Spleen (tissue), 11 donors: Measurements from ENCODE around the gene POU6F2. TPM values are rescaled to one million over a fixed set of nuclear protein-coding genes. Genes with fewer than 3 reads are reported as not detected.

ENCODE experiments used
- DNase-seq: peaks from one replicate; pipeline ENCODE4 v3.0.0-alpha.2; 2020
- H3K27ac ChIP-seq, 8 donors: fragments of 200-600 bp; sonication (generic) in 7 of 8; 1 replicate in 4 of 8; 2 replicates in 4 of 8; pipeline versions ENCODE4 v1.5.0 to v1.8.0; 2016 to 2021; ENCODE audit warnings: inconsistent platforms in 4 of 8, mild to moderate bottlenecking in 4 of 8, moderate library complexity in 1 of 8
- H3K27me3 ChIP-seq, 7 donors: fragments of 200-600 bp; sonication (generic) in 6 of 7; replicated peaks in 1 of 7; 1 replicate in 4 of 7; 2 replicates in 3 of 7; pipeline versions ENCODE4 v1.5.0 to v1.8.0; 2016 to 2021; ENCODE audit warnings: inconsistent platforms in 3 of 7, mild to moderate bottlenecking in 1 of 7
- H3K36me3 ChIP-seq, 6 donors: fragments of 200-600 bp; sonication (generic) in 5 of 6; 1 replicate in 4 of 6; 2 replicates in 2 of 6; pipeline versions ENCODE4 v1.5.0 to v1.8.0; 2016 to 2021; ENCODE audit warnings: inconsistent platforms in 2 of 6
- H3K4me1 ChIP-seq, 6 donors: fragments of 200-600 bp; sonication (generic) in 5 of 6; 1 replicate in 3 of 6; 2 replicates in 3 of 6; pipeline versions ENCODE4 v1.5.0 to v1.8.0; 2016 to 2021; ENCODE audit warnings: inconsistent platforms in 3 of 6
- H3K4me3 ChIP-seq, 8 donors: fragments of 200-600 bp; sonication (generic) in 7 of 8; 1 replicate in 4 of 8; 2 replicates in 4 of 8; pipeline versions ENCODE4 v1.5.0 to v1.8.0; 2016 to 2021; ENCODE audit warnings: inconsistent platforms in 4 of 8, mild to moderate bottlenecking in 4 of 8, moderate library complexity in 2 of 8
- H3K9me3 ChIP-seq, 8 donors: fragments of 200-600 bp; sonication (generic) in 7 of 8; 1 replicate in 4 of 8; 2 replicates in 4 of 8; pipeline versions ENCODE4 v1.5.0 to v1.8.0; 2016 to 2021; ENCODE audit warnings: inconsistent platforms in 4 of 8
- CTCF ChIP-seq, 11 experiments: fragments of 200-600 bp in 7 of 11; fragments of 450-650 bp in 4 of 11; sonication (generic) in 4 of 11; IDR thresholded peaks in 8 of 11; conservative IDR thresholded peaks in 3 of 11; 1 replicate in 7 of 11; 2 replicates in 4 of 11; pipeline versions ENCODE4 v1.4.0 to v1.8.0; 2016 to 2021; ENCODE audit warnings: antibody characterized with exemption in 11 of 11, inconsistent platforms in 4 of 11, mild to moderate bottlenecking in 1 of 11
- POLR2A ChIP-seq, 3 donors: fragments of 450-650 bp; IDR thresholded peaks; one replicate each; pipeline ENCODE4 v1.5.1; 2017; ENCODE audit warnings: antibody characterized with exemption in 3 of 3, mild to moderate bottlenecking in 1 of 3
- POLR2AphosphoS5 ChIP-seq, 3 donors: sonication (generic); formaldehyde crosslinking; IDR thresholded peaks; one replicate each; pipeline ENCODE4 v1.5.1; 2017; ENCODE audit warnings: antibody characterized with exemption in 3 of 3
- WGBS, 5 donors: extraction: QIAGEN DNeasy Blood & Tissue Kit in 3 of 5; methylation state at CpG; one replicate each; pipeline versions ENCODE4 v1.1.5 to v1.1.7; 2013 to 2018; 5-methylcytosine and 5-hydroxymethylcytosine counted together
- intact Hi-C: fragments of 100-400 bp; cut with DNase I; formaldehyde crosslinking; loops from one replicate; pipeline ENCODE4 v1.15.0; 2023; ENCODE audit warnings: low total_unique reads
- polyA plus RNA-seq, 3 donors: library from polyadenylated mRNA; stranded (reverse); fragments of 200-250 nt; gene quantifications; one replicate each; pipeline ENCODE4 v1.2.1, GENCODE V29; 2013
- total RNA-seq, 7 donors: library from RNA; depleted of rRNA in 3 of 7; stranded (reverse); fragments of >200 nt in 3 of 7; fragmentation: NEBNext Ultra II Directional in 4 of 7; extraction: Animal tissue kit (Norgen Biotek cat#: 25700) in 4 of 7; gene quantifications; one replicate each; pipeline versions ENCODE4 v1.1.0 to v1.2.1, GENCODE V29; 2016 to 2021
- donor health status: healthy with polysubstance abuse.
- donor health status: DM: no; HTN: no; CAD: no; lungs with moderate emphysema.
- donor health status: DM: no; HTN: no; CAD: no.
- donor health status: Bipolar disorder and iron deficiency.
- donor health status: healthy.
- donor health status: DM: no; HTN: no; CAD: no.
- donor health status: DM: yes; HTN: yes; CAD: no.

The POU6F2 gene
- total and polyA plus RNA-seq, 10 donors, result 0.04 to 0.54 (median 0.23) TPM; not detected in 7

- TF ChIP-seq POLR2A (IDR thresholded peaks at IDR 0.05) (no peak), CTCF (IDR thresholded peaks at IDR 0.05 in 8 of 11, conservative IDR thresholded peaks at IDR 0.05 in 3 of 11) (no peak), POLR2AphosphoS5 (IDR thresholded peaks at IDR 0.05) (no peak)
- intact Hi-C loops, result no loop called here
- no peak for DNase-seq
- H3K4me3 ChIP-seq, result no peak overlapping the region
- H3K36me3 ChIP-seq, result no peaks in the 10 kb centered on the region
- no peak overlapping the region for H3K27ac ChIP-seq
- H3K9me3 ChIP-seq, result peaks cover 0 to 10% (median 2%) of the 10 kb centered on the region in 8 donors
- H3K27me3 ChIP-seq, result no peaks in the 10 kb centered on the region
- no peaks in the 10 kb centered on the region for H3K4me1 ChIP-seq
- 76 to 87% (median 81%) methylated on average over 3 of the region's 3 CpGs for WGBS, 5 donors
Observed at GRCh38 chr7:39145283-39145682, 167.6 kb downstream of the POU6F2 start.

GRCh38 chr7:39145935-39146334, 168.2 kb downstream of the POU6F2 start:
- no peaks in the 10 kb centered on the region for H3K4me1 ChIP-seq
- no peak overlapping the region for H3K27ac ChIP-seq
- H3K4me3 ChIP-seq, result no peak overlapping the region
- H3K9me3 ChIP-seq, result peaks cover 0 to 3% (median 0%) of the 10 kb centered on the region in 8 donors
- H3K36me3 ChIP-seq, result no peaks in the 10 kb centered on the region
- TF ChIP-seq POLR2A (IDR thresholded peaks at IDR 0.05), result no peak
- TF ChIP-seq CTCF (IDR thresholded peaks at IDR 0.05 in 8 of 11, conservative IDR thresholded peaks at IDR 0.05 in 3 of 11), result no peak
- TF ChIP-seq POLR2AphosphoS5 (IDR thresholded peaks at IDR 0.05), result no peak
- intact Hi-C loops, result no loop called here
- no peaks in the 10 kb centered on the region for H3K27me3 ChIP-seq
- no peak for DNase-seq

GRCh38 chr7:39152701-39153100, 175.0 kb downstream of the POU6F2 start:
- Histone ChIP-seq H3K36me3 (no peaks in the 10 kb centered on the region), H3K4me1 (no peaks in the 10 kb centered on the region), H3K27ac (no peak overlapping the region), H3K4me3 (no peak overlapping the region), H3K27me3 (peaks cover 0 to 9% (median 0%) of the 10 kb centered on the region in 7 donors), H3K9me3 (no peaks in the 10 kb centered on the region)
- no peak for TF ChIP-seq CTCF (IDR thresholded peaks at IDR 0.05 in 8 of 11, conservative IDR thresholded peaks at IDR 0.05 in 3 of 11)
- no peak for TF ChIP-seq POLR2A (IDR thresholded peaks at IDR 0.05)
- TF ChIP-seq POLR2AphosphoS5 (IDR thresholded peaks at IDR 0.05), result no peak
- intact Hi-C loops, result no loop called here
- WGBS, 5 donors, result 89 to 93% (median 92%) methylated on average over 4 of the region's 4 CpGs
- no peak for DNase-seq

DNA sequence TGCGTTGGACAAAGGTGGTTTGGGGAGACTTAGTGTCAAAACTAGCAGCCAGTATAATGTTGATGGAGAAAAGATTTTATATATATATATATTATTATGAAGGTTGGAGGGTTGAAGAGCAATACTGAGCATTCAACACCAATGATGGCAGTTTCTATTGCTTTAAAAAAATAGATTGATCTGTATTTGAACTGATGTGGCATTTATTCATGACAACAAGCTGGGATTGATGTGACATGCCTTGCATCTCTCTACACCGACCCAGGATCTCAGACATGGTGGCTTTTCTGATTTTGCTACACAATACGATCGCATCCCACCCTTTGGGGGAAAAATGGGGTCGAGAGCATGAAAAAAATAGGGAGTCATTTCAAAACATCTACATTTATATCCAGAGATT, 175.4 kb downstream of the POU6F2 start:
- intact Hi-C loops, result no loop called here
- H3K36me3 ChIP-seq, result no peaks in the 10 kb centered on the region
- H3K27ac ChIP-seq, result no peak overlapping the region
- no peak for TF ChIP-seq POLR2A (IDR thresholded peaks at IDR 0.05)
- TF ChIP-seq POLR2AphosphoS5 (IDR thresholded peaks at IDR 0.05), result no peak
- TF ChIP-seq CTCF (IDR thresholded peaks at IDR 0.05 in 8 of 11, conservative IDR thresholded peaks at IDR 0.05 in 3 of 11), result no peak
- no peaks in the 10 kb centered on the region for H3K4me1 ChIP-seq
- no peak for DNase-seq
- peaks cover 0 to 9% (median 0%) of the 10 kb centered on the region in 7 donors for H3K27me3 ChIP-seq
- no peaks in the 10 kb centered on the region for H3K9me3 ChIP-seq
- no peak overlapping the region for H3K4me3 ChIP-seq
- 84 to 90% (median 87%) methylated on average over 5 of the region's 5 CpGs for WGBS, 5 donors
